CD4-positive, alpha-beta T cell treated with Interleukin-6 at 100 ng/mL for 8 hours (primary cell): ENCODE measurements around the gene CDRT15L2.
"Not testable (repeated sequence)": the region's sequence is repeated elsewhere in the genome, so short reads cannot be mapped to it uniquely, and the experiment has no call there.

Experiments used
- DNase-seq: peaks from one replicate; pipeline ENCODE4 v3.0.0-alpha.2; 2020; ENCODE audit warnings: mixed read lengths, low spot score

Gene CDRT15L2

GRCh38 chr17:20575071-20575470 lies 4.5 kb upstream of the CDRT15L2 start:
- not testable (repeated sequence) for DNase-seq

- not testable (repeated sequence) for DNase-seq
These were observed 4.5 kb downstream of the CDRT15L2 start for GRCh38 chr17:20583891-20584577.

- not testable (repeated sequence) for DNase-seq
These were observed 9.4 kb downstream of the CDRT15L2 start for GRCh38 chr17:20588744-20589453.

GRCh38 chr17:20589454-20589810 lies 9.9 kb downstream of the CDRT15L2 start:
- not testable (repeated sequence) for DNase-seq

- DNase-seq, result not testable (repeated sequence)
These were observed 11.5 kb downstream of the CDRT15L2 start for GRCh38 chr17:20591040-20591439.

- DNase-seq, result not testable (repeated sequence)
These were observed 26.0 kb downstream of the CDRT15L2 start for GRCh38 chr17:20605568-20605967.

GRCh38 chr17:20609490-20609889 lies 30.0 kb downstream of the CDRT15L2 start:
- DNase-seq, result not testable (repeated sequence)

GRCh38 chr17:20611309-20611708 lies 31.8 kb downstream of the CDRT15L2 start:
- DNase-seq, result no peak

GRCh38 chr17:20612635-20613034 lies 33.1 kb downstream of the CDRT15L2 start:
- no peak for DNase-seq

- no peak for DNase-seq
These were observed 33.7 kb downstream of the CDRT15L2 start for GRCh38 chr17:20613248-20613647.

GRCh38 chr17:20613905-20614304 lies 34.4 kb downstream of the CDRT15L2 start:
- no peak for DNase-seq

GRCh38 chr17:20615461-20615860 lies 35.9 kb downstream of the CDRT15L2 start:
- DNase-seq, result not testable (repeated sequence)
